ENCODE data around the gene ELF1.
A peak's percentile ranks its signal among the peaks of the same experiment; 100 is the strongest.

ELF1 gene

GRCh38 chr13:40995997-40996396, 23.1 kb downstream of the ELF1 start:
- no peak overlapping the region for H2AFZ ChIP-seq (ENCODE audit: low read length)

GRCh38 chr13:40994581-40995230, 24.4 kb downstream of the ELF1 start:
- Histone ChIP-seq H3K4me3 (ENCODE audit: low read depth, low read length, poor library complexity, severe bottlenecking) (peak overlapping the region; percentile 21), H3K4me1 (ENCODE audit: insufficient read depth, low read length, severe bottlenecking) (peaks cover 100% of the 10 kb centered on the region)

More at GRCh38 chr13:40995997-40996396, 23.1 kb downstream of the ELF1 start:
- Histone ChIP-seq H3K27ac (ENCODE audit: low read depth, low read length, poor library complexity, severe bottlenecking) (peak overlapping the region; percentile 90), H3K4me2 (ENCODE audit: low read length) (peak overlapping the region; percentile 63), H3K27me3 (ENCODE audit: insufficient read depth, low read length) (no peaks in the 10 kb centered on the region), H3K9me2 (ENCODE audit: low read depth, low read length) (no peaks in the 10 kb centered on the region), H3K79me2 (ENCODE audit: insufficient read depth, low read length) (peaks cover 100% of the 10 kb centered on the region), H3K4me1 (ENCODE audit: insufficient read depth, low read length, severe bottlenecking) (peaks cover 99% of the 10 kb centered on the region), H3K9ac (ENCODE audit: low read length) (no peak overlapping the region; the same call in 1 of the 2 replicates), H3K36me3 (ENCODE audit: insufficient read depth, low read length) (peaks cover 85% of the 10 kb centered on the region), H3F3A (ENCODE audit: insufficient read depth, low read length) (no peaks in the 10 kb centered on the region; the same call in 1 of the 2 replicates), H3K9me3 (ENCODE audit: low read length) (no peaks in the 10 kb centered on the region), H4K20me1 (ENCODE audit: insufficient read depth, low read length) (no peaks in the 10 kb centered on the region), H3K4me3 (ENCODE audit: low read depth, low read length, poor library complexity, severe bottlenecking) (peak overlapping the region; percentile 21)
- TF ChIP-seq EZH2 (IDR thresholded peaks at IDR 0.05; ENCODE audit: borderline replicate concordance, low read length): no peak
- no peak for TF ChIP-seq CTCF (IDR thresholded peaks at IDR 0.05; ENCODE audit: low read length)

DNA sequence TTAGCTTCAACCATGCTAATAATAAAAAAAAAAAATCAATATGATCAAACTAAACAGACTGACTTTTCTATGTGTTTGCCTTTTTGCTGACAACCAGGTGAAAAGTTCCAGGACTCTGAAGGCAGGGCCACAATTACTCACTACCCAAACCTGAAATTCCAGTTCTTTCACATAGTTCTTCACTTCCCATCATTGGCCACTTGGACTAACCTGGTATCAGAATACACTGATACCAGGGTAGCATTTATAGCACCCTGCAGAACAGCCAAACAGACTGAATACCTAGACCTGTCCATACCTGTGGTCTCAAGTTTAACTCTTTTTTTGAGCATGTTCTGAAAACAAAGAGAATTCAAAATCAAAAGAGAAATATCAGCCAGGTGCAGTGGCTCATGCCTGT, 25.1 kb downstream of the ELF1 start:
- H3K4me2 ChIP-seq (ENCODE audit: low read length): peak overlapping the region; percentile 63
- H2AFZ ChIP-seq (ENCODE audit: low read length): no peak overlapping the region
- no peaks in the 10 kb centered on the region; the same call in 1 of the 2 replicates for H3F3A ChIP-seq (ENCODE audit: insufficient read depth, low read length)
- H3K36me3 ChIP-seq (ENCODE audit: insufficient read depth, low read length): peaks cover 83% of the 10 kb centered on the region
- H3K4me1 ChIP-seq (ENCODE audit: insufficient read depth, low read length, severe bottlenecking): peaks cover 98% of the 10 kb centered on the region
- no peaks in the 10 kb centered on the region for H3K27me3 ChIP-seq (ENCODE audit: insufficient read depth, low read length)
- H3K9me3 ChIP-seq (ENCODE audit: low read length): no peaks in the 10 kb centered on the region
- peak overlapping the region; percentile 41 for H3K9ac ChIP-seq (ENCODE audit: low read length)
- H3K27ac ChIP-seq (ENCODE audit: low read depth, low read length, poor library complexity, severe bottlenecking): peak overlapping the region; percentile 90
- H3K4me3 ChIP-seq (ENCODE audit: low read depth, low read length, poor library complexity, severe bottlenecking): peak overlapping the region; percentile 3
- no peaks in the 10 kb centered on the region for H3K9me2 ChIP-seq (ENCODE audit: low read depth, low read length)
- TF ChIP-seq CTCF (IDR thresholded peaks at IDR 0.05; ENCODE audit: low read length): no peak
- no peak for TF ChIP-seq EZH2 (IDR thresholded peaks at IDR 0.05; ENCODE audit: borderline replicate concordance, low read length)
- peaks cover 100% of the 10 kb centered on the region for H3K79me2 ChIP-seq (ENCODE audit: insufficient read depth, low read length)
- no peaks in the 10 kb centered on the region for H4K20me1 ChIP-seq (ENCODE audit: insufficient read depth, low read length)

More at GRCh38 chr13:40994581-40995230, 24.4 kb downstream of the ELF1 start:
- H2AFZ ChIP-seq (ENCODE audit: low read length): no peak overlapping the region
- H3K9me2 ChIP-seq (ENCODE audit: low read depth, low read length): no peaks in the 10 kb centered on the region
- H3K9me3 ChIP-seq (ENCODE audit: low read length): no peaks in the 10 kb centered on the region
- H3K36me3 ChIP-seq (ENCODE audit: insufficient read depth, low read length): peaks cover 87% of the 10 kb centered on the region
- peaks cover 100% of the 10 kb centered on the region for H3K79me2 ChIP-seq (ENCODE audit: insufficient read depth, low read length)
- peak overlapping the region; percentile 90 for H3K27ac ChIP-seq (ENCODE audit: low read depth, low read length, poor library complexity, severe bottlenecking)
- H3K27me3 ChIP-seq (ENCODE audit: insufficient read depth, low read length): no peaks in the 10 kb centered on the region
- H4K20me1 ChIP-seq (ENCODE audit: insufficient read depth, low read length): no peaks in the 10 kb centered on the region
- no peak for TF ChIP-seq EZH2 (IDR thresholded peaks at IDR 0.05; ENCODE audit: borderline replicate concordance, low read length)
- no peak for TF ChIP-seq CTCF (IDR thresholded peaks at IDR 0.05; ENCODE audit: low read length)
- peak overlapping the region; percentile 63 for H3K4me2 ChIP-seq (ENCODE audit: low read length)
- H3K9ac ChIP-seq (ENCODE audit: low read length): peak overlapping the region; percentile 41; the same call in 1 of the 2 replicates
- H3F3A ChIP-seq (ENCODE audit: insufficient read depth, low read length): no peaks in the 10 kb centered on the region; the same call in 1 of the 2 replicates

All from OCI-LY1 (cell line).